T-cell (primary cell): Measurements from ENCODE around the gene ZDHHC14. TPM values are rescaled to one million over a fixed set of nuclear protein-coding genes. Genes with fewer than 3 reads are reported as not detected.

Experiments used
- ATAC-seq, 4 experiments: fragments of 200-7000 bp in 3 of 4; fragments of 150-1000 bp in 1 of 4; cut with Tn5 transposase; replicated peaks in 1 of 4; 1 replicate in 3 of 4; 2 replicates in 1 of 4; pipeline ENCODE4 v1.10.0; 2021; ENCODE audit warnings: moderate library complexity in 3 of 4, mild to moderate bottlenecking in 2 of 4, moderate number of reproducible peaks in 1 of 4
- CTCF ChIA-PET, 2 donors: fragments of 300-600 bp; sonication (Branson Sonifier 250); formaldehyde crosslinking; loops; one replicate each; lab custom pipeline; 2022; ENCODE audit warnings: antibody characterized with exemption in 2 of 2; lab: Charles Lee
- POLR2A ChIA-PET, 2 donors: fragments of 300-600 bp; sonication (Branson Sonifier 250); formaldehyde crosslinking; loops; one replicate each; lab custom pipeline; 2022; ENCODE audit warnings: antibody characterized with exemption in 2 of 2; lab: Charles Lee
- DNase-seq, 35 experiments: peaks; one replicate each; pipeline versions ENCODE4 v3.0.0 to v3.0.0-alpha.2; 2013 to 2023
- H3K27ac ChIP-seq: one replicate; pipeline ENCODE4 v1.5.1; 2013; ENCODE audit warnings: low read length
- H3K27me3 ChIP-seq, 2 experiments: replicated peaks in 1 of 2; 1 replicate in 1 of 2; 2 replicates in 1 of 2; pipeline versions ENCODE4 v1.6.1 to v1.7.0; 2013; ENCODE audit warnings: low read length in 1 of 2, mixed read lengths in 1 of 2; ENCODE audit not compliant: control insufficient read depth in 2 of 2, insufficient read depth in 2 of 2; ENCODE audit errors: extremely low read depth in 1 of 2
- H3K36me3 ChIP-seq, 2 donors: 1 replicate in 1 of 2; 2 replicates in 1 of 2; pipeline versions ENCODE4 v1.6.1 to v1.7.0; 2013; ENCODE audit warnings: low read length in 1 of 2; ENCODE audit not compliant: control insufficient read depth in 2 of 2, insufficient read depth in 1 of 2; ENCODE audit errors: extremely low read depth in 1 of 2
- H3K4me1 ChIP-seq, 2 experiments: 1 replicate in 1 of 2; 2 replicates in 1 of 2; pipeline versions ENCODE4 v1.6.1 to v1.7.0; 2013; ENCODE audit warnings: low read length in 2 of 2, mixed read lengths in 1 of 2; ENCODE audit not compliant: insufficient read depth in 2 of 2, control insufficient read depth in 1 of 2; ENCODE audit errors: extremely low read depth in 1 of 2
- H3K4me3 ChIP-seq, 2 donors: 1 replicate in 1 of 2; 2 replicates in 1 of 2; pipeline versions ENCODE4 v1.5.1 to v1.7.0; 2013; ENCODE audit warnings: mild to moderate bottlenecking in 2 of 2, low read length in 1 of 2, moderate library complexity in 1 of 2; ENCODE audit not compliant: control insufficient read depth in 1 of 2; ENCODE audit errors: extremely low read depth in 1 of 2
- H3K9me3 ChIP-seq: 2 replicates; pipeline ENCODE4 v1.7.0; 2013
- H3K27ac Mint-ChIP-seq, 2 donors: one replicate each; pipeline ENCODE4 v1.8.0; 2020 to 2021; ENCODE audit warnings: mild to moderate bottlenecking in 2 of 2, mixed read lengths in 2 of 2
- H3K27me3 Mint-ChIP-seq, 2 donors: one replicate each; pipeline ENCODE4 v1.8.0; 2021 to 2022; ENCODE audit warnings: mixed read lengths in 2 of 2
- H3K36me3 Mint-ChIP-seq: one replicate; pipeline ENCODE4 v1.8.0; 2021; ENCODE audit warnings: mixed read lengths
- H3K4me1 Mint-ChIP-seq, 3 donors: one replicate each; pipeline ENCODE4 v1.8.0; 2020 to 2022; ENCODE audit warnings: mixed read lengths in 3 of 3, mild to moderate bottlenecking in 1 of 3
- H3K4me3 Mint-ChIP-seq, 3 donors: one replicate each; pipeline ENCODE4 v1.8.0; 2020 to 2022; ENCODE audit warnings: mild to moderate bottlenecking in 3 of 3, mixed read lengths in 3 of 3, moderate library complexity in 3 of 3
- H3K9me3 Mint-ChIP-seq, 3 donors: one replicate each; pipeline ENCODE4 v1.8.0; 2020 to 2022; ENCODE audit warnings: mixed read lengths in 3 of 3
- WGBS: methylation state at CpG from one replicate; pipeline ENCODE4 v1.1.5; 2013; ENCODE audit warnings: missing lambda C conversion rate; ENCODE audit not compliant: insufficient coverage; 5-methylcytosine and 5-hydroxymethylcytosine counted together
- total RNA-seq, 35 experiments: library from RNA in 6 of 35; stranded (reverse) in 6 of 35; fragments of 120-200 nt in 1 of 35; gene quantifications; one replicate each; pipeline versions ENCODE4 v1.2.1 to v1.2.4 and lab custom pipeline; 2013 to 2026

Gene ZDHHC14
- total RNA-seq, 5 donors from 2014 or later (not counting 1 experiment from before 2014, with no cell fraction given) = 2.1 to 3.7 (median 2.6) TPM

DNA sequence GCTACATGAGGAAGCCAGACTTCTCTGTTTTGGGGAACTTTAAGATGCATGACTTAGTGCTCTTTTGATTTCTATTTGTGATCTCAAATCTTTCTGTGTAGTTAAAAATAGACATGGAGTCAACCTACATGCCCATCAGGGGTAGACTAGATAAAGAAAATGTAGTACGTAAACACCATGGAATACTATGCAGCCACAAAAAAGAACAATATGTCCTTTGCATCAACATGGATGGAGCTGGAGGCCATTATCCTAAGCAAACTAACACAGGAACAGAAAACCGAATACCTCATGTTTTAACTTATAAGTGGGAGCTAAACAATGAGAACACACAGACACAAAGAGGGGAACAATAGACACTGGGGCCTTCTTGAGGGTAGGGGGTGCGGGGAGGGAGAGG lies 102.8 kb downstream of the ZDHHC14 start:
- no peaks in the 10 kb centered on the region for H3K27me3 Mint-ChIP-seq
- Histone ChIP-seq H3K36me3 (no peaks in the 10 kb centered on the region), H3K4me3 (no peak overlapping the region), H3K4me1 (peaks cover 24 to 31% of the 10 kb centered on the region in 2 experiments), H3K27ac (no peak overlapping the region), H3K27me3 (peaks cover 0 to 6% of the 10 kb centered on the region in 2 experiments), H3K9me3 (no peaks in the 10 kb centered on the region)
- no peaks in the 10 kb centered on the region for H3K36me3 Mint-ChIP-seq
- H3K4me1 Mint-ChIP-seq = peaks cover 14 to 25% (median 21%) of the 10 kb centered on the region in 3 donors
- ChIA-PET POLR2A (no interaction called here), CTCF (no interaction called here)
- no peak overlapping the region for H3K27ac Mint-ChIP-seq
- WGBS = no CpG with 5 or more reads among the region's 3 CpGs
- no peak for DNase-seq
- ATAC-seq = no peak
- no peaks in the 10 kb centered on the region for H3K9me3 Mint-ChIP-seq
- no peak overlapping the region for H3K4me3 Mint-ChIP-seq

DNA sequence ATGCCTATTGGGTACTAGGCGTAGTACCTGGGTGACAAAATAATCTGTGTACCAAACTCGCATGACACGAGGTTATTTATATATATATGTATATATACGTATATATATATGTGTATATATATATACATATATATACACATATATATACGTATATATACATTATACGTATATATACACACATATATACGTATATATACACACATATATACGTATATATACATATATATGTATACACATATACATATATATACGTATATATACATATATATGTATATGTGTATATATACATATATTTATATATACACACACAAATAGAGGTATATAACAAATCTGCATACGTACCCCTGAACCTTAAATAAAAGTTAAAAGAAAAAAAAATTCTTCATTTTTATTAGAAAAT lies 103.2 kb downstream of the ZDHHC14 start:
- Histone ChIP-seq H3K27me3 (peaks cover 0 to 6% of the 10 kb centered on the region in 2 experiments), H3K9me3 (no peaks in the 10 kb centered on the region), H3K27ac (no peak overlapping the region), H3K36me3 (no peaks in the 10 kb centered on the region), H3K4me1 (peaks cover 24 to 34% of the 10 kb centered on the region in 2 experiments), H3K4me3 (no peak overlapping the region)
- CTCF ChIA-PET = no interaction called here
- no peak for ATAC-seq
- WGBS = no CpG with 5 or more reads among the region's 10 CpGs
- no peaks in the 10 kb centered on the region for H3K27me3 Mint-ChIP-seq
- POLR2A ChIA-PET = no interaction called here
- no peak for DNase-seq
- no peaks in the 10 kb centered on the region for H3K36me3 Mint-ChIP-seq
- peaks cover 15 to 28% (median 22%) of the 10 kb centered on the region in 3 donors for H3K4me1 Mint-ChIP-seq
- H3K27ac Mint-ChIP-seq = no peak overlapping the region
- no peak overlapping the region for H3K4me3 Mint-ChIP-seq
- H3K9me3 Mint-ChIP-seq = no peaks in the 10 kb centered on the region

DNA sequence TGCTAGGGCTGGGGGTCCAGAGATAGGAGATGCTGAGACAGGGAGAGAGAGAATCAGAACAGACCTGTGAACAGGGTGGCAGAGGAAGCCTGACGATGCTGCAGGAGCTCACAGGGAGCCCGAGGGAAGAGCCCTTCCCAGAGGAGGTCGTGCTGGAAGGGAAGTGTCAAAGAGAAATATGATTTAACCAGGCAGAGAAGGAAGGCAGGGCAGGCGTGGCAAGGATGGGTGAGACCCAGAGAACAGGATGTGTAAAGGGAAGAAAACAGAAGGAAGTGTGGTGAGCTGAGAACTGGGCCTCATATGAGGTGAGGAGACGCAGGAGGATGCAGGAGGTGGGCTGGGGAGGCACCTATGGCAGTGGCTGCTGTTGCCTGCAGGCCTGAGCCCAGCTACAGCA lies 105.6 kb downstream of the ZDHHC14 start:
- H3K27me3 ChIP-seq = peaks cover 0 to 6% of the 10 kb centered on the region in 2 experiments
- H3K36me3 ChIP-seq = no peaks in the 10 kb centered on the region
- peaks cover 24 to 36% (median 30%) of the 10 kb centered on the region in 3 donors for H3K4me1 Mint-ChIP-seq
- H3K27ac ChIP-seq = no peak overlapping the region
- ATAC-seq = peak; percentile 60 to 97 (median 94)
- DNase-seq = peak in 24 of 35 experiments; percentile 3 to 51 (median 21)
- H3K36me3 Mint-ChIP-seq = no peaks in the 10 kb centered on the region
- H3K9me3 ChIP-seq = no peaks in the 10 kb centered on the region
- peak overlapping the region; percentile 76 to 91 for H3K27ac Mint-ChIP-seq
- peaks cover 0 to 7% of the 10 kb centered on the region in 2 donors for H3K27me3 Mint-ChIP-seq
- peak overlapping the region in 1 of 3 donors; percentile 56 for H3K4me3 Mint-ChIP-seq
- peak overlapping the region in 1 of 2 donors; percentile 5 for H3K4me3 ChIP-seq
- no peaks in the 10 kb centered on the region for H3K9me3 Mint-ChIP-seq
- WGBS = 15% methylated on average over 4 of the region's 5 CpGs
- ChIA-PET CTCF (interaction anchor here in 1 of 2 donors (0.5 kb wide), 1 partner anchor 133 kb away, joined by 3 read pairs; no protein-coding TSS in a partner anchor), POLR2A (no interaction called here)
- H3K4me1 ChIP-seq = peaks cover 29 to 37% of the 10 kb centered on the region in 2 experiments

DNA sequence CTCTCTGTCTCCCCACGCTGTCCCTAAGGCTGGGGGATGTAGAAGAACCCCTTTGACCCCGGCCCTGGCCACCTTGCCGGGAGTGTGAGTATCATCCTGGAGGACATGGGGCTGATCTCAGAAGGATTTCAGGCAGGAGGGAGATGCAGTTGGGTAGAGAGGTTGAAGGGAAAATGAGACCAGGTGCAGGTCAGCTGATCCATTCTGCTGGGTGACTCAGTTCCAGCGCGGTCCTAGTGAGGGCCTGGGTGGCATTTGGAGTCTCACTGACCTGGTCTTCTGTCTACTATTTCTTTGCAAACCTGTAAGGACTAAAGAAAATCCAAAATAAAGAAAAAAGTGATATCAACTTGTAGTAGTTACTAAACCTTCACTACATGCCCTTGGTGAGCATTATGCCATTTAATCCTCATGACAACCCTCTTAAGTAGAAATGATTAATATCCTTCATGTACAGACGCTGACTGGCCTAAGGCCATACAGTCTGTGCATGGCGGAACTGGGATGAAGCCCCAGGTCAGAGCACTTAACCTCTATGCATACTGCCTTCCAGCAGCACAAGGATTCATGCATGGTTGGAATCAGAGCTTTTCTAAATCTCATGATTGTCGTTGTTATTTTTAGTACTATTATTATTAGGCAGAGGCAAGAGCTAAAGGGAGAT lies 106.3 kb downstream of the ZDHHC14 start:
- Mint-ChIP-seq H3K27me3 (peaks cover 0 to 7% of the 10 kb centered on the region in 2 donors), H3K36me3 (no peaks in the 10 kb centered on the region), H3K4me3 (peak overlapping the region in 1 of 3 donors; percentile 56), H3K27ac (peak overlapping the region; percentile 76 to 91), H3K4me1 (peaks cover 24 to 36% (median 30%) of the 10 kb centered on the region in 3 donors), H3K9me3 (no peaks in the 10 kb centered on the region)
- DNase-seq (no peak), ATAC-seq (no peak)
- WGBS = 88% methylated on average over 2 of the region's 8 CpGs
- ChIA-PET CTCF (interaction anchor here in 1 of 2 donors (0.5 kb wide), 1 partner anchor 134 kb away, joined by 3 read pairs; no protein-coding TSS in a partner anchor), POLR2A (no interaction called here)
- Histone ChIP-seq H3K4me3 (peak overlapping the region in 1 of 2 donors; percentile 5), H3K27me3 (peaks cover 0 to 6% of the 10 kb centered on the region in 2 experiments), H3K36me3 (no peaks in the 10 kb centered on the region), H3K4me1 (peaks cover 29 to 37% of the 10 kb centered on the region in 2 experiments), H3K27ac (peak overlapping the region; percentile 2), H3K9me3 (no peaks in the 10 kb centered on the region)

DNA sequence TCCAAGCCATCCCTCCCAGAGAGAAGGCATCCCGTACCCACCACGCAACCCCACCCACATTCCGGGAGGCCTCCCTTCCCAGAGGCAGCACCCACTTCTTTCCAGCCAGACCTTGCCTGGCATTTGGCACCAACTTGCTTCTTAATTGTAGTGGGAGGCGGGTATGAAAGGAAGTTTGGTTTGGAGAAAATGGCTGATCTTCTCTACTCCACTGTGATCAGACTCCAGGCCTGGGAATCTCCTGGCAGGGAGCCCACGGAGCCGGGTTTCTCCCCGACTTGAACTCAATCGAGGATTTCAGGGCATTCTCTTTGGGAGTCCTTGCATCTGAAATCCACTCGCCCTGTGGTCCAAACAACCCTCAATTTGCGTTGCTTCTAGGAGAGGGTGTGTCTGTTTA lies 107.1 kb downstream of the ZDHHC14 start:
- DNase-seq (no peak), ATAC-seq (no peak)
- CTCF ChIA-PET = no interaction called here
- H3K36me3 Mint-ChIP-seq = no peaks in the 10 kb centered on the region
- H3K9me3 ChIP-seq = no peaks in the 10 kb centered on the region
- H3K27ac Mint-ChIP-seq = no peak overlapping the region
- H3K36me3 ChIP-seq = no peaks in the 10 kb centered on the region
- no CpG with 5 or more reads among the region's 10 CpGs for WGBS
- H3K9me3 Mint-ChIP-seq = no peaks in the 10 kb centered on the region
- peaks cover 0 to 11% of the 10 kb centered on the region in 2 experiments for H3K27me3 ChIP-seq
- H3K4me1 ChIP-seq = peaks cover 29 to 37% of the 10 kb centered on the region in 2 experiments
- H3K27ac ChIP-seq = no peak overlapping the region
- peaks cover 24 to 36% (median 30%) of the 10 kb centered on the region in 3 donors for H3K4me1 Mint-ChIP-seq
- peaks cover 0 to 7% of the 10 kb centered on the region in 2 donors for H3K27me3 Mint-ChIP-seq
- no peak overlapping the region for H3K4me3 ChIP-seq
- POLR2A ChIA-PET = no interaction called here
- no peak overlapping the region for H3K4me3 Mint-ChIP-seq

DNA sequence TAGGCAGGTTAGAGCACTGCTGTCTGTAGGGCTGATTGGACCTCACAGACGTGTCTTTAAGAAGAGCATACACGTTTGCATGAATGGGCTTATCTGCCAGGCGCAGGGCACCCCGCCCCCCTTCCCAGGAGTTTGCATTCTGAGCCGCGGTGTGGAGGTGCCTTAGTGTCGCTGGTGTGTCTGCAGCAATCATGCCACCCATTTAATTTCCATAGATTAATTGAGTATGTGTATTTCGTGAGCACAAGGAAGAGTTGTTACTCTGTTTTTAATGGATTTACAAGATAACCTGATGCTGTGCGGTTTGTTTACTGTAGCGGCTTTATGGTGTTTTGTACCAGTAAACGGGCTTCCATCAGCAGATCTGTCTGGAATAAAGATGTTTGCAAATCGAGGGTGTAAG lies 107.7 kb downstream of the ZDHHC14 start:
- Mint-ChIP-seq H3K9me3 (no peaks in the 10 kb centered on the region), H3K4me1 (peaks cover 24 to 36% (median 30%) of the 10 kb centered on the region in 3 donors), H3K27ac (peak overlapping the region in 1 of 2 donors; percentile 44), H3K36me3 (no peaks in the 10 kb centered on the region), H3K27me3 (peaks cover 0 to 7% of the 10 kb centered on the region in 2 donors), H3K4me3 (no peak overlapping the region)
- DNase-seq (no peak), ATAC-seq (no peak)
- Histone ChIP-seq H3K4me1 (peaks cover 29 to 37% of the 10 kb centered on the region in 2 experiments), H3K9me3 (no peaks in the 10 kb centered on the region), H3K27ac (no peak overlapping the region), H3K36me3 (no peaks in the 10 kb centered on the region), H3K27me3 (peaks cover 0 to 11% of the 10 kb centered on the region in 2 experiments), H3K4me3 (no peak overlapping the region)
- POLR2A ChIA-PET = no interaction called here
- WGBS = 100% methylated on average over 2 of the region's 12 CpGs
- CTCF ChIA-PET = no interaction called here
